Limb (tissue), 2 donors: ENCODE data around the gene PVRIG.
"Not testable (repeated sequence)": the region's sequence is repeated elsewhere in the genome, so short reads cannot be mapped to it uniquely, and the experiment has no call there.

Source experiments
- DNase-seq, 2 donors: peaks; one replicate each; pipeline ENCODE4 v3.0.0-alpha.2; 2016; ENCODE audit errors: extremely low spot score in 2 of 2

Gene PVRIG

GRCh38 chr7:100234660-100235317, 15.0 kb downstream of the PVRIG start:
- not testable (repeated sequence) for DNase-seq

- not testable (repeated sequence) for DNase-seq
Measured at GRCh38 chr7:100239975-100240374, 20.2 kb downstream of the PVRIG start.

- not testable (repeated sequence) for DNase-seq
Measured at GRCh38 chr7:100243385-100243784, 23.6 kb downstream of the PVRIG start.

GRCh38 chr7:100244988-100245605, 25.3 kb downstream of the PVRIG start:
- DNase-seq: not testable (repeated sequence)

- DNase-seq: not testable (repeated sequence)
Measured at GRCh38 chr7:100246121-100246864, 26.5 kb downstream of the PVRIG start.

GRCh38 chr7:100246865-100247137, 27.1 kb downstream of the PVRIG start:
- not testable (repeated sequence) for DNase-seq

GRCh38 chr7:100247152-100247757, 27.5 kb downstream of the PVRIG start:
- peak; percentile 22 to 59 for DNase-seq

- DNase-seq: no peak
Measured at GRCh38 chr7:100248483-100248882, 28.7 kb downstream of the PVRIG start.

GRCh38 chr7:100257017-100257416, 37.3 kb downstream of the PVRIG start:
- DNase-seq: no peak

GRCh38 chr7:100259984-100260383, 40.2 kb downstream of the PVRIG start:
- DNase-seq: not testable (repeated sequence)

- DNase-seq: not testable (repeated sequence)
Measured at GRCh38 chr7:100262896-100263295, 43.1 kb downstream of the PVRIG start.

- not testable (repeated sequence) for DNase-seq
Measured at GRCh38 chr7:100264223-100264622, 44.5 kb downstream of the PVRIG start.

GRCh38 chr7:100264669-100265165, 45.0 kb downstream of the PVRIG start:
- DNase-seq: not testable (repeated sequence)

- DNase-seq: not testable (repeated sequence)
Measured at GRCh38 chr7:100265851-100266250, 46.1 kb downstream of the PVRIG start.

GRCh38 chr7:100266576-100267354, 47.0 kb downstream of the PVRIG start:
- DNase-seq: no peak

GRCh38 chr7:100267648-100268047, 47.9 kb downstream of the PVRIG start:
- DNase-seq: no peak

- not testable (repeated sequence) for DNase-seq
Measured at GRCh38 chr7:100268882-100269281, 49.1 kb downstream of the PVRIG start.

GRCh38 chr7:100269306-100270045, 49.7 kb downstream of the PVRIG start:
- DNase-seq: not testable (repeated sequence)

- DNase-seq: peak in 1 of 2 donors; percentile 45
Measured at GRCh38 chr7:100270046-100270918, 50.5 kb downstream of the PVRIG start.
